SW480 (cell line): ENCODE data around the gene EIF4EBP2.
A peak's percentile ranks its signal among the peaks of the same experiment; 100 is the strongest.

Experiments
- DNase-seq: peaks from one replicate; pipeline ENCODE4 v3.0.0-alpha.2; 2016; ENCODE audit warnings: low spot score

Gene EIF4EBP2

GRCh38 chr10:70404036-70404786 is at the start of gene EIF4EBP2:
Gene EIF4EBP2 (plus strand): TSS chr10:70404145. CDS start chr10:70404402, 257 bp downstream.
- DNase-seq = peak; percentile 91

- DNase-seq = no peak
Observed at GRCh38 chr10:70354556-70354955, 49.4 kb upstream of the EIF4EBP2 start.

- no peak for DNase-seq
Observed at GRCh38 chr10:70355051-70356021, 48.6 kb upstream of the EIF4EBP2 start.

GRCh38 chr10:70357565-70357964 is 46.4 kb upstream of the EIF4EBP2 start:
- DNase-seq = no peak

GRCh38 chr10:70358446-70358845 is 45.5 kb upstream of the EIF4EBP2 start:
- no peak for DNase-seq

GRCh38 chr10:70359017-70359550 is 44.9 kb upstream of the EIF4EBP2 start:
- DNase-seq = peak; percentile 75

GRCh38 chr10:70360215-70360614 is 43.7 kb upstream of the EIF4EBP2 start:
- no peak for DNase-seq

GRCh38 chr10:70362328-70362727 is 41.6 kb upstream of the EIF4EBP2 start:
- DNase-seq = no peak

- no peak for DNase-seq
Observed at GRCh38 chr10:70363292-70363691, 40.7 kb upstream of the EIF4EBP2 start.

GRCh38 chr10:70363971-70364771 is 39.8 kb upstream of the EIF4EBP2 start:
- peak; percentile 79 for DNase-seq

- DNase-seq = no peak
Observed at GRCh38 chr10:70364772-70365091, 39.2 kb upstream of the EIF4EBP2 start.

GRCh38 chr10:70367195-70367796 is 36.6 kb upstream of the EIF4EBP2 start:
- no peak for DNase-seq

GRCh38 chr10:70368774-70369482 is 35.0 kb upstream of the EIF4EBP2 start:
- no peak for DNase-seq

- DNase-seq = no peak
Observed at GRCh38 chr10:70369498-70370018, 34.4 kb upstream of the EIF4EBP2 start.

- no peak for DNase-seq
Observed at GRCh38 chr10:70370766-70371165, 33.2 kb upstream of the EIF4EBP2 start.

GRCh38 chr10:70371846-70372245 is 32.1 kb upstream of the EIF4EBP2 start:
- DNase-seq = no peak

GRCh38 chr10:70374775-70375614 is 28.9 kb upstream of the EIF4EBP2 start:
- DNase-seq = no peak

- peak; percentile 41 for DNase-seq
Observed at GRCh38 chr10:70376436-70377378, 27.2 kb upstream of the EIF4EBP2 start.

GRCh38 chr10:70378122-70378521 is 25.8 kb upstream of the EIF4EBP2 start:
- DNase-seq = peak; percentile 83
